WERI-Rb-1 (cell line): ENCODE results near the gene SLC66A3.

Experiments
- DNase-seq: peaks from one replicate; pipeline ENCODE4 v3.0.0-alpha.2; 2020
- H3K27ac ChIP-seq: fragments of 250-450 bp; sonication (Bioruptor Pico); 2 replicates; pipeline ENCODE4 v1.5.1; 2020; ENCODE audit warnings: mild to moderate bottlenecking, moderate library complexity
- H3K27me3 ChIP-seq: fragments of 250-450 bp; sonication (Bioruptor Pico); 2 replicates; pipeline ENCODE4 v1.5.1; 2021; ENCODE audit warnings: mild to moderate bottlenecking, low read depth, moderate library complexity; ENCODE audit not compliant: insufficient read depth, severe bottlenecking
- H3K36me3 ChIP-seq: fragments of 250-450 bp; sonication (Bioruptor Pico); 2 replicates; pipeline ENCODE4 v1.5.1; 2020; ENCODE audit warnings: mild to moderate bottlenecking, moderate library complexity
- H3K4me3 ChIP-seq: 2 replicates; pipeline ENCODE4 v1.5.1; 2011; ENCODE audit warnings: low read depth, mild to moderate bottlenecking, control low read depth, low read length
- H3K9me3 ChIP-seq: fragments of 250-450 bp; sonication (Bioruptor Pico); 2 replicates; pipeline ENCODE4 v1.5.1; 2021; ENCODE audit warnings: mild to moderate bottlenecking, moderate library complexity; ENCODE audit not compliant: severe bottlenecking
- CTCF ChIP-seq: IDR thresholded peaks from 2 replicates; pipeline ENCODE4 v1.5.1; 2011; ENCODE audit warnings: low read depth, mild to moderate bottlenecking, control low read depth, inconsistent platforms, low read length

Gene SLC66A3

GRCh38 chr2:11121099-11121822 lies 34.0 kb upstream of the SLC66A3 start:
- Histone ChIP-seq H3K9me3 (no peaks in the 10 kb centered on the region), H3K27me3 (no peaks in the 10 kb centered on the region)
- no peak for TF ChIP-seq CTCF

GRCh38 chr2:11121823-11122155 lies 33.5 kb upstream of the SLC66A3 start:
- no peaks in the 10 kb centered on the region for H3K27me3 ChIP-seq
- H3K27ac ChIP-seq: no peak overlapping the region
- H3K4me3 ChIP-seq: no peak overlapping the region
- DNase-seq: no peak
- H3K36me3 ChIP-seq: no peaks in the 10 kb centered on the region
- no peak for TF ChIP-seq CTCF
- no peaks in the 10 kb centered on the region for H3K9me3 ChIP-seq

More at GRCh38 chr2:11121099-11121822, 34.0 kb upstream of the SLC66A3 start:
- peak; percentile 23 for DNase-seq
- H3K27ac ChIP-seq: no peak overlapping the region
- no peak overlapping the region for H3K4me3 ChIP-seq
- H3K36me3 ChIP-seq: no peaks in the 10 kb centered on the region

GRCh38 chr2:11122380-11122779 lies 32.9 kb upstream of the SLC66A3 start:
- TF ChIP-seq CTCF: no peak
- no peak for DNase-seq
- H3K27me3 ChIP-seq: no peaks in the 10 kb centered on the region
- H3K36me3 ChIP-seq: no peaks in the 10 kb centered on the region
- no peaks in the 10 kb centered on the region for H3K9me3 ChIP-seq
- H3K4me3 ChIP-seq: no peak overlapping the region
- no peak overlapping the region for H3K27ac ChIP-seq

- Histone ChIP-seq H3K27me3 (no peaks in the 10 kb centered on the region), H3K27ac (no peak overlapping the region), H3K36me3 (no peaks in the 10 kb centered on the region), H3K9me3 (no peaks in the 10 kb centered on the region), H3K4me3 (no peak overlapping the region)
- no peak for TF ChIP-seq CTCF
- DNase-seq: no peak
These were observed 32.1 kb upstream of the SLC66A3 start for GRCh38 chr2:11123001-11123809.

- Histone ChIP-seq H3K27me3 (no peaks in the 10 kb centered on the region), H3K27ac (no peak overlapping the region), H3K4me3 (no peak overlapping the region), H3K9me3 (no peaks in the 10 kb centered on the region), H3K36me3 (no peaks in the 10 kb centered on the region)
- peak; percentile 89 for DNase-seq
- peak; percentile 99 for TF ChIP-seq CTCF
These were observed 31.2 kb upstream of the SLC66A3 start for GRCh38 chr2:11123856-11124759.
